ENCODE data around the gene GADL1.

The GADL1 gene

GRCh38 chr3:30873671-30874070 lies 20.8 kb downstream of the GADL1 start:
- DNase-seq = no peak

DNA sequence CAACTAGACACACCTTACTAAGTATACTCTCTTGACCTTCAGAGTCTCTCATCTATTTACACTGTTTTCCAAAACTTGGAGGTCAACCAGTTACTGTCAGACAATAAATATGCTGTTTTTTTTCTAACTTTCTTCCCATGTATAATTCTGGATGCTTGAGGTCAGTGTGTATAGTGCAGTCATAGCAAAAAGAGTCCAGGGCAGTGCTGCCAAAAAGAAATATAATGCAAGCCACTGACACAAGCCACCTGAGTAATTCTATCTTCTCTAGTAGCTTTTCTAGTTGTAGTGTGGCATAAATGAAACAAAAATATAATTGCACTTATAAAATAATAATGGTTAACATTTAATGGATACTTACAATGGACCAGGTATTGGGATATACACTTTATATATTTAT lies 21.6 kb downstream of the GADL1 start:
- DNase-seq = no peak

GRCh38 chr3:30871720-30872119 lies 22.7 kb downstream of the GADL1 start:
- peak; percentile 50 for DNase-seq

GRCh38 chr3:30864836-30865235 lies 29.6 kb downstream of the GADL1 start:
- no peak for DNase-seq

GRCh38 chr3:30864132-30864531 lies 30.3 kb downstream of the GADL1 start:
- DNase-seq = no peak

DNA sequence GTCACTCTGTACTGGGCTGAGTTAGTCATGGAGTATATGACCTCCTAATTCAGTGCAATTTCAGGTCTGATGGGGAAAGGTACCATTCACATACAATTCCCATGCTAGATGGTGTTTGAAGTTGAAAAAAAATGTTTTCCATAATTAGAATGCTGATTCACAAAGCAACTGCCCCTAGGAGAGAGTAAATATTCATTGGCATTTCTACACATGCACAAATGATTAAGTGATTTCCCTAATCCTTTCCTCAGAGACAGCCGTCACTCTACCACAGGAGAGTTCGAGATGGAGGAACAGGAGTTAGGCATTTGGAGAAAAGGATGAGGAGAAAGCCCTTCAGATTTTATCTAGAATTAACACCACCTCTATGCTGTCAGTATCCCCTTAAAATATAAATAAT lies 32.5 kb downstream of the GADL1 start:
- DNase-seq = no peak

GRCh38 chr3:30858894-30859389 lies 35.5 kb downstream of the GADL1 start:
- DNase-seq = no peak

- no peak for DNase-seq
Measured at GRCh38 chr3:30855400-30856292, 38.8 kb downstream of the GADL1 start.

GRCh38 chr3:30852833-30853232 lies 41.6 kb downstream of the GADL1 start:
- no peak for DNase-seq

DNA sequence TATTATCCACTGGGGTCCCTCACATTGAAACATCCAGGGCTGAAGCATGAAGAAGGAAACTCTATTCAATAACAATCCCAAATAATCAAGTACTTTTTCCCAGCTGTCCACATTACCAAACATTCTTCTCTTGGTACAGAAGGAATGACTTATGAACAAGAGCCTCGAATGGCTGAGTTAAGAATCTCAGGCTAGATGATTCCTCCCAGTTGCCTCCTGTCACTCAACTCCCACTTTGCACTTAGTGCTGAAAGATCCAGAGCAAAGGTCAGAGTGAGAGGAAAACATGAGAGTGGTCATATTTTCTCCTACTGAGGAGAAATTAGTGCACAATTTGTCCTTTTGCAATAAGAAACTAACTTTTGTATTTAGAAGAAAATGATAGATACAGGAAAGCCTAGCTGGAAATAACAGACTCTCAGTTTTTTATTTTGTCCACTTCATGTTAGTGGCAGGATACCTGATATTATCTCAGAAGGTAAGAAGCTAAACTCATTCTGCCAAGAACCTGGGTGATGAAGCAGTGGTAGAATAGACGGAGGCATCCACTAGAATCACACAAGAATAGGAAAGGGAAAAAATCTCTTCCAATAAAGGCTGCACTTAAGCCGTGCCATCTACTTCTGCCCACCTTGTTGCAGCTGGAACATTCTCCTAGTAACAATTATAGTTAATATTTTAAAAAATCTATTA lies 46.2 kb downstream of the GADL1 start:
- DNase-seq = no peak

DNA sequence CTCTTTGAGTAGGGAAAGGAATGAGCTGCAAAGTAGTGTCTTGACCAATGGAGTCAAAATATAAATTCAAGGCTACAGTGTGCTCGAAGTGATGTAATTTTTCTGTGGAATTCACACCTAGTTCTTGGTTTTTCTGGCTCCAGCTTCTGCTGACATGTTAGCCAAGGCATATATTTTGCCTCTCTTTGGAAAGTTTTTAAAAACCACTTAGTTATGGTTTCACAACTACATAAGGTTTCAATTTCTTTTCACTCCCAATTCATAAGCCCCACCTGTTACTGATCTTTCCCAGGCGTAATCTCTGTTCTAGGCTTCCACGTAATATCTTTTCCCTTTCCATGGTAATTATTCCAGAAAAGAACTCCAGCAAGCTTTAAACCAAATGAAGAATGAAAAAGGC lies 46.9 kb downstream of the GADL1 start:
- DNase-seq = no peak

GRCh38 chr3:30845606-30846005 lies 48.9 kb downstream of the GADL1 start:
- no peak for DNase-seq

GRCh38 chr3:30843877-30844276 lies 50.6 kb downstream of the GADL1 start:
- DNase-seq = no peak

GRCh38 chr3:30836141-30836540 lies 58.3 kb downstream of the GADL1 start:
- no peak for DNase-seq

- DNase-seq = no peak
Measured at GRCh38 chr3:30835667-30836066, 58.8 kb downstream of the GADL1 start.

DNA sequence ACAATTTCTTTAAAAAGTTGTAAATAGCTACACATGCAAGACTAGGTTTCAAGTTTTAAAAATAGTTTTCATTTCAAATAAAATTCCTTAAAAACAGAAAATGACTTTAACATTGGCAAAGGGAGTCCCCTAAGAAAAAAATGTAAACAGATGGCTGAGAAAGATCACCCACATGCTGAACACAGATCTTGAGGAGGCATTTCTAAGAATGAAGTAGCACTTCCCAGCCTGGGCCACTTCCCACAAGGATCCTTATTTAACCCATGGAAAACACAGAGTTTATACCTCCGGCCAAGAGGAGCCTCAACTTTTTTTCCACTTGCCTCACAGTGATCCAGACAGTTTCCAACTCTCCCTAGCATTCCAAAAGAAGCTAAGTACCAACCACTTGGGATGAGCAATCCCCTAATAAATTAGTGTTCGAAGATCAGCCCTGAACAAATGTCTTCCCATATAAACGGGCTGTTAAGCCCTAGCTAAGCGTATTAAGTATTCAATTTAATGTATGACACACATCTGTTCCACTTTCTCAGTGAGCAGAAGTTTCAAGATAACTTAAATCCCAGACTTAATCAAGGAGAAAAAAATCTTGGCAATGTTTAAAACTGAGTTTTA lies 61.4 kb downstream of the GADL1 start:
- no peak for DNase-seq

GRCh38 chr3:30827080-30827479 lies 67.4 kb downstream of the GADL1 start:
- DNase-seq = no peak

GRCh38 chr3:30826531-30826942 lies 67.9 kb downstream of the GADL1 start:
- no peak for DNase-seq

GRCh38 chr3:30819067-30819798 lies 75.2 kb downstream of the GADL1 start:
- DNase-seq = peak; percentile 44

GRCh38 chr3:30813734-30814133 lies 80.7 kb downstream of the GADL1 start:
- DNase-seq = no peak

GRCh38 chr3:30811151-30811795 lies 83.2 kb downstream of the GADL1 start:
- DNase-seq = no peak

GRCh38 chr3:30810625-30811024 lies 83.8 kb downstream of the GADL1 start:
- DNase-seq = no peak

Measured in NCI-H1105 treated with DMSO at 0.1 percent for 48 hours (cell line).